Neural cell (in vitro differentiated cells): ENCODE data around the gene OR56A3. TPM values are rescaled to one million over a fixed set of nuclear protein-coding genes. Genes with fewer than 3 reads are reported as not detected.
"Not testable (repeated sequence)": the region's sequence is repeated elsewhere in the genome, so short reads cannot be mapped to it uniquely, and the experiment has no call there.

Experiments used
- H2AFZ ChIP-seq: fragments of 200-600, 300-800 bp; sonication (generic), shearing (Covaris generic); 2 replicates; pipeline ENCODE4 v1.6.0; 2014; ENCODE audit warnings: low read depth, mild to moderate bottlenecking, antibody characterized with exemption, low read length, moderate library complexity
- H3F3A ChIP-seq: fragments of 200-600 bp; shearing (Covaris generic); 2 replicates; pipeline ENCODE4 v1.6.1; 2016; ENCODE audit warnings: mild to moderate bottlenecking, moderate library complexity, mixed read lengths, antibody characterized with exemption, low read length; ENCODE audit not compliant: insufficient read depth, poor library complexity, severe bottlenecking
- H3K27ac ChIP-seq: fragments of 200-600, 300-800 bp; sonication (generic), shearing (Covaris generic); 2 replicates; pipeline ENCODE4 v1.5.1; 2014; ENCODE audit warnings: mild to moderate bottlenecking, low read length, moderate library complexity
- H3K27me3 ChIP-seq: fragments of 300-800, 200-600 bp; sonication (generic), shearing (Covaris generic); 2 replicates; pipeline ENCODE4 v1.6.0; 2014; ENCODE audit warnings: mild to moderate bottlenecking, low read depth, low read length, moderate library complexity; ENCODE audit not compliant: insufficient read depth
- H3K36me3 ChIP-seq: fragments of 300-800, 200-600 bp; sonication (generic), shearing (Covaris generic); 2 replicates; pipeline ENCODE4 v1.5.1; 2014; ENCODE audit warnings: mild to moderate bottlenecking, antibody characterized with exemption, low read length, moderate library complexity; ENCODE audit not compliant: insufficient read depth
- H3K4me2 ChIP-seq: fragments of 300-800, 200-600 bp; sonication (generic), shearing (Covaris generic); 2 replicates; pipeline ENCODE4 v1.6.0; 2014; ENCODE audit warnings: mild to moderate bottlenecking, low read length
- H3K4me3 ChIP-seq: fragments of 300-800, 200-600 bp; sonication (generic), shearing (Covaris generic); 2 replicates; pipeline ENCODE4 v1.5.1; 2014; ENCODE audit warnings: mild to moderate bottlenecking, low read length, moderate library complexity
- H3K79me2 ChIP-seq: fragments of 200-600 bp; shearing (Covaris generic); replicated peaks from 2 replicates; pipeline ENCODE4 v1.6.0; 2014; ENCODE audit warnings: mild to moderate bottlenecking, low read length, moderate library complexity; ENCODE audit not compliant: insufficient read depth
- H3K9ac ChIP-seq: fragments of 300-800, 200-600 bp; sonication (generic), shearing (Covaris generic); 2 replicates; pipeline ENCODE4 v1.6.1; 2016; ENCODE audit warnings: mild to moderate bottlenecking, low read length, mixed read lengths
- H3K9me2 ChIP-seq: fragments of 200-600 bp; shearing (Covaris generic); 2 replicates; pipeline ENCODE4 v1.6.1; 2016; ENCODE audit warnings: mild to moderate bottlenecking, low read length, mixed read lengths; ENCODE audit not compliant: insufficient read depth
- H3K9me3 ChIP-seq: fragments of 200-600, 300-800 bp; sonication (generic), shearing (Covaris generic); 2 replicates; pipeline ENCODE4 v1.6.1; 2016; ENCODE audit warnings: mild to moderate bottlenecking, mixed run types, low read length, moderate library complexity, mixed read lengths
- H4K20me1 ChIP-seq: fragments of 200-600 bp; shearing (Covaris generic); 2 replicates; pipeline ENCODE4 v1.6.1; 2016; ENCODE audit warnings: mild to moderate bottlenecking, mixed run types; ENCODE audit not compliant: insufficient read depth
- EP300 ChIP-seq: fragments of 450-650 bp; conservative IDR thresholded peaks from 2 replicates; pipeline ENCODE4 v1.6.1; 2014; ENCODE audit warnings: antibody characterized with exemption, mild to moderate bottlenecking, moderate library complexity; ENCODE audit not compliant: poor library complexity, severe bottlenecking
- EZH2 ChIP-seq: fragments of 200-600, 300-800 bp; shearing (Covaris generic), sonication (generic); IDR thresholded peaks from 2 replicates; pipeline ENCODE4 v1.6.1; 2014; ENCODE audit warnings: antibody characterized with exemption, low read length, borderline replicate concordance, mild to moderate bottlenecking; ENCODE audit not compliant: insufficient read depth, poor library complexity, severe bottlenecking
- MXI1 ChIP-seq: fragments of 450-650 bp; conservative IDR thresholded peaks from 2 replicates; pipeline ENCODE4 v1.6.1; 2014; ENCODE audit warnings: antibody characterized with exemption, mild to moderate bottlenecking; ENCODE audit not compliant: poor library complexity, severe bottlenecking
- POLR2AphosphoS5 ChIP-seq: IDR thresholded peaks from 2 replicates; pipeline ENCODE4 v1.6.1; 2012
- RAD21 ChIP-seq: fragments of 450-650 bp; conservative IDR thresholded peaks from 2 replicates; pipeline ENCODE4 v1.6.1; 2014; ENCODE audit warnings: antibody characterized with exemption, mild to moderate bottlenecking, moderate library complexity
- SMC3 ChIP-seq: fragments of 450-650 bp; conservative IDR thresholded peaks from 2 replicates; pipeline ENCODE4 v1.6.1; 2014; ENCODE audit warnings: antibody characterized with exemption, mild to moderate bottlenecking, moderate library complexity; ENCODE audit not compliant: poor library complexity
- TAF1 ChIP-seq: IDR thresholded peaks from 2 replicates; pipeline ENCODE4 v1.6.1; 2012; ENCODE audit warnings: low read depth
- polyA plus RNA-seq: library from polyadenylated mRNA; depleted of rRNA; stranded (reverse); fragments of >200 nt; gene quantifications from 2 replicates; pipeline ENCODE4 v1.2.3, GENCODE V29; 2014
- TF ChIP-seq, protein P1 (sequence below): fragments of 450-650 bp; IDR thresholded peaks from 2 replicates; pipeline ENCODE4 v1.5.1; 2014; ENCODE audit warnings: antibody characterized with exemption, mild to moderate bottlenecking, moderate library complexity; ENCODE audit not compliant: poor library complexity, severe bottlenecking
- TF ChIP-seq, protein P2 (sequence below): IDR thresholded peaks from 2 replicates; pipeline ENCODE4 v1.6.1; 2012; ENCODE audit warnings: borderline replicate concordance

Gene OR56A3
- polyA plus RNA-seq, 1 donor from 2014 or later, result not detected

DNA sequence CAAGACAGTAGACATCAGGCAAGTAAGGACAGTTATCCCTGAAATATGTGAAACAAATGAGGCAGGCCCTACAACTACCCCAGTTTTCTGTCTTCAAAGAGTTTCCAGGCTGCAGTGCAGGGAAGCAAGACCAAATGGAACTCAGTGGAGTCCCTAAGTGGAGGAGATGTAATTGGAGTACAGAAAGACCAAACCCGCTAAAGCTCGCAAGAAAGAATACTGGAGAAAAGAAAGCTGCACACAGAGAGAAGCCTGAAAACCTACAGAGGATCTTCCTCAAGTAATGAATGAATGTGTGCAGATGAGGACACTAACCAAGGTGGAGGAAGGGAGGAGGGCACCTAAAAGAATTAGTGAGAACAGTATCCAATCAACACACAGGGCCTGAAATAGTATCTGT is 1.3 kb upstream of the OR56A3 start:
- Histone ChIP-seq H3K27me3 (no peaks in the 10 kb centered on the region), H3K36me3 (no peaks in the 10 kb centered on the region)

GRCh38 chr11:5955586-5955985 is 13.5 kb downstream of the OR56A3 start:
- no peaks in the 10 kb centered on the region for H3F3A ChIP-seq
- H3K27me3 ChIP-seq, result no peaks in the 10 kb centered on the region
- no peaks in the 10 kb centered on the region for H3K9me2 ChIP-seq
- H3K79me2 ChIP-seq, result no peaks in the 10 kb centered on the region
- peaks cover 3% of the 10 kb centered on the region for H3K9me3 ChIP-seq
- H3K27ac ChIP-seq, result no peak overlapping the region
- no peak overlapping the region for H3K4me2 ChIP-seq
- H3K9ac ChIP-seq, result no peak overlapping the region
- H2AFZ ChIP-seq, result no peak overlapping the region
- no peaks in the 10 kb centered on the region for H3K36me3 ChIP-seq
- TF ChIP-seq, protein P1, sequence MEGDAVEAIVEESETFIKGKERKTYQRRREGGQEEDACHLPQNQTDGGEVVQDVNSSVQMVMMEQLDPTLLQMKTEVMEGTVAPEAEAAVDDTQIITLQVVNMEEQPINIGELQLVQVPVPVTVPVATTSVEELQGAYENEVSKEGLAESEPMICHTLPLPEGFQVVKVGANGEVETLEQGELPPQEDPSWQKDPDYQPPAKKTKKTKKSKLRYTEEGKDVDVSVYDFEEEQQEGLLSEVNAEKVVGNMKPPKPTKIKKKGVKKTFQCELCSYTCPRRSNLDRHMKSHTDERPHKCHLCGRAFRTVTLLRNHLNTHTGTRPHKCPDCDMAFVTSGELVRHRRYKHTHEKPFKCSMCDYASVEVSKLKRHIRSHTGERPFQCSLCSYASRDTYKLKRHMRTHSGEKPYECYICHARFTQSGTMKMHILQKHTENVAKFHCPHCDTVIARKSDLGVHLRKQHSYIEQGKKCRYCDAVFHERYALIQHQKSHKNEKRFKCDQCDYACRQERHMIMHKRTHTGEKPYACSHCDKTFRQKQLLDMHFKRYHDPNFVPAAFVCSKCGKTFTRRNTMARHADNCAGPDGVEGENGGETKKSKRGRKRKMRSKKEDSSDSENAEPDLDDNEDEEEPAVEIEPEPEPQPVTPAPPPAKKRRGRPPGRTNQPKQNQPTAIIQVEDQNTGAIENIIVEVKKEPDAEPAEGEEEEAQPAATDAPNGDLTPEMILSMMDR, result no peak
- TF ChIP-seq POLR2AphosphoS5, result no peak
- TF ChIP-seq SMC3, result no peak
- TF ChIP-seq RAD21, result no peak
- TF ChIP-seq EP300, result no peak
- TF ChIP-seq EZH2, result no peak
- TF ChIP-seq, protein P2, sequence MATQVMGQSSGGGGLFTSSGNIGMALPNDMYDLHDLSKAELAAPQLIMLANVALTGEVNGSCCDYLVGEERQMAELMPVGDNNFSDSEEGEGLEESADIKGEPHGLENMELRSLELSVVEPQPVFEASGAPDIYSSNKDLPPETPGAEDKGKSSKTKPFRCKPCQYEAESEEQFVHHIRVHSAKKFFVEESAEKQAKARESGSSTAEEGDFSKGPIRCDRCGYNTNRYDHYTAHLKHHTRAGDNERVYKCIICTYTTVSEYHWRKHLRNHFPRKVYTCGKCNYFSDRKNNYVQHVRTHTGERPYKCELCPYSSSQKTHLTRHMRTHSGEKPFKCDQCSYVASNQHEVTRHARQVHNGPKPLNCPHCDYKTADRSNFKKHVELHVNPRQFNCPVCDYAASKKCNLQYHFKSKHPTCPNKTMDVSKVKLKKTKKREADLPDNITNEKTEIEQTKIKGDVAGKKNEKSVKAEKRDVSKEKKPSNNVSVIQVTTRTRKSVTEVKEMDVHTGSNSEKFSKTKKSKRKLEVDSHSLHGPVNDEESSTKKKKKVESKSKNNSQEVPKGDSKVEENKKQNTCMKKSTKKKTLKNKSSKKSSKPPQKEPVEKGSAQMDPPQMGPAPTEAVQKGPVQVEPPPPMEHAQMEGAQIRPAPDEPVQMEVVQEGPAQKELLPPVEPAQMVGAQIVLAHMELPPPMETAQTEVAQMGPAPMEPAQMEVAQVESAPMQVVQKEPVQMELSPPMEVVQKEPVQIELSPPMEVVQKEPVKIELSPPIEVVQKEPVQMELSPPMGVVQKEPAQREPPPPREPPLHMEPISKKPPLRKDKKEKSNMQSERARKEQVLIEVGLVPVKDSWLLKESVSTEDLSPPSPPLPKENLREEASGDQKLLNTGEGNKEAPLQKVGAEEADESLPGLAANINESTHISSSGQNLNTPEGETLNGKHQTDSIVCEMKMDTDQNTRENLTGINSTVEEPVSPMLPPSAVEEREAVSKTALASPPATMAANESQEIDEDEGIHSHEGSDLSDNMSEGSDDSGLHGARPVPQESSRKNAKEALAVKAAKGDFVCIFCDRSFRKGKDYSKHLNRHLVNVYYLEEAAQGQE, result no peak
- TF ChIP-seq TAF1, result no peak
- TF ChIP-seq MXI1, result no peak
- no peak overlapping the region for H3K4me3 ChIP-seq
- no peaks in the 10 kb centered on the region for H4K20me1 ChIP-seq

More for the DNA sequence above, 1.3 kb upstream of the OR56A3 start:
- TF ChIP-seq EP300, result no peak
- no peak for TF ChIP-seq MXI1
- no peak for TF ChIP-seq TAF1
- no peaks in the 10 kb centered on the region for H3K9me2 ChIP-seq
- H4K20me1 ChIP-seq, result no peaks in the 10 kb centered on the region
- H3K9me3 ChIP-seq, result no peaks in the 10 kb centered on the region
- no peak overlapping the region for H2AFZ ChIP-seq
- H3K4me3 ChIP-seq, result no peak overlapping the region
- no peak overlapping the region for H3K27ac ChIP-seq
- no peaks in the 10 kb centered on the region for H3F3A ChIP-seq
- no peaks in the 10 kb centered on the region for H3K79me2 ChIP-seq
- H3K9ac ChIP-seq, result no peak overlapping the region
- no peak overlapping the region for H3K4me2 ChIP-seq

DNA sequence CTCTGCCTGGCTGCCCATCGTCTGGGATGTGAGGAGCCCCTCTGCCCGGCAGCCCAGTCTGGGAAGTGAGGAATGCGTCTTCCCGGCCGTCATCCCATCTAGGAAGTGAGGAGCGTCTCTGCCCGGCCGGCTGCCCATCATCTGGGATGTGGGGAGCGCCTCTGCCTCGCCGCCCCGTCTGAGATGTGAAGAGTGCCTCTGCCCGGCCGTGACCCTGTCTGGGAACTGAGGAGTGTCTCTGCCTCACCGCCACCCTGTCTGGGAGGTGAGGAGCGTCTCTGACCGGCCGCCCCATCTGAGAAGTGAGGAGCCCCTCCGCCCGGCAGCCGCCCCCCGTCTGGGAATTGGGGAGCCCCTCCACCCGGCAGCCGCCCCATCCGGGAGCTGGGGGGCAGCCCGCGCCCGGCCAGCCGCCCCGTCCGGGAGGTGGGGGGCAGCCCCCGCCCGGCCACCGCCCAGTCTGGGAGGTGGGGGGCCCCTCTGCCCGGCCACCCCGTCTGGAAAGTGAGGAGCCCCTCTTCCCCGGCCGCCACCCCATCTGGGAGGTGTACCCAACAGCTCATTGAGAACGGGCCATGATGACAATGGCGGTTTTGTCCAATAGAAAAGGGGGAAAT is 18.8 kb downstream of the OR56A3 start:
- H3K4me3 ChIP-seq, H3F3A ChIP-seq, H3K9ac ChIP-seq, H2AFZ ChIP-seq, H4K20me1 ChIP-seq, H3K9me3 ChIP-seq, H3K9me2 ChIP-seq, H3K27ac ChIP-seq, H3K36me3 ChIP-seq, H3K4me2 ChIP-seq, H3K79me2 ChIP-seq, H3K27me3 ChIP-seq: not testable (repeated sequence)
